CD4-positive, alpha-beta T cell treated with Interferon gamma for 1 hour (primary cell): Measurements from ENCODE around the gene ACACB.

Source experiments
- DNase-seq: peaks from one replicate; pipeline ENCODE4 v3.0.0-alpha.2; 2020

The ACACB gene

GRCh38 chr12:109308534-109309380 is 192.4 kb downstream of the ACACB start, which contains the start of gene FOXN4:
FOXN4 (minus strand) TSS chr12:109309284; CDS start chr12:109308321, 963 bp downstream.
- no peak for DNase-seq

GRCh38 chr12:109309381-109310246 is 193.2 kb downstream of the ACACB start:
- no peak for DNase-seq

GRCh38 chr12:109310247-109311125 is 194.1 kb downstream of the ACACB start:
- DNase-seq: no peak
